SK-N-MC (cell line): Measurements from ENCODE around the gene SZRD1.

Experiments
- EZH2 ChIP-seq: fragments of 200-600 bp; sonication (generic); IDR thresholded peaks from one replicate; pipeline ENCODE4 v1.6.1; 2017; ENCODE audit warnings: antibody characterized with exemption
- POLR2AphosphoS5 ChIP-seq: IDR thresholded peaks from 2 replicates; pipeline ENCODE4 v1.6.1; 2012; ENCODE audit warnings: mild to moderate bottlenecking, low read depth, low read length, borderline replicate concordance

GRCh38 chr1:16334655-16335340 lies 32.2 kb upstream of the SZRD1 start:
- TF ChIP-seq POLR2AphosphoS5, result no peak
- TF ChIP-seq EZH2, result no peak
